ENCODE data around the gene CERS3.

The CERS3 gene

DNA sequence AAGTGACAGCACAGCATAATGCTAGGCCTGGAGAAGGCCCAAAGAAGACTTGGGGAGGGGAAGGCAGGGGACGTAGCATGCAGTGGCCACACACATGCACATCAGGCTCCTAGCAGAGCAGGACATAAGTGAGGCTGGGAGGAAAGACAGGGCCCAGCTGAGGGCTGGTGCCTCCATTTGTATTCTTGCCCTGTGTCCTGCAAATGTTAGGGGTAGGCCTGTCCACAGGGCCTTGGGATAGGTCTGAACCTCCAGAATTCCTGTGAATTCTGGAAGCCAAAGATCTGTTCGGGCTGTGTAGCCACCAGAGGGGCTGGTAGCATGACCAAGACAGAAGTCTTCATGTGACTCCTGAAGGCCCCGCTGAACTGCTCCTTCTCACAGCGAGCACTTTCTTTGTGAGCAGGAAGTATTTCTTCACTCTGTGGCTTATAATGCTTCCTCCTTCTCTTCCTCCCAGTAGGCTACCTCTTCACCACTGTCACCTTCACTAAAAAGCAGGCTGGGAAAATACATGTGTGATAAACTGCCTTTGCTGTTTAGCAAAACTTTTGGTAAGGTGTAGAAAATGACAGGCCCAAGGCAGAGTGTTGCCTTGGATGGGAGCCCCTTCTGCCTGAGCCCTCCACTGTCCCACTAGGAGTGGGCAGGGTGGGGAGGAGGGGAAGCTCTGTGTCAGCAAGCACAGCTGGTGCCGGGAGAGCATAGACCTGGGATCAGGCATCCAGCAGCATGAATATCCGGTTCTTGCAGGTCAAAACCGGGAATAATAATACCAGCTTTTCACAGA lies 8.4 kb downstream of the CERS3 start:
- Histone ChIP-seq H3K9me3 (no peaks in the 10 kb centered on the region), H3K36me3 (no peaks in the 10 kb centered on the region), H3K27me3 (no peaks in the 10 kb centered on the region), H3K4me3 (no peak overlapping the region), H3K4me1 (peaks cover 0 to 10% (median 3%) of the 10 kb centered on the region in 4 donors), H3K27ac (no peak overlapping the region)
- intact Hi-C loops (cut with DNase I; ENCODE audit: low total_unique reads), result no loop called here
- TF ChIP-seq, protein P1, sequence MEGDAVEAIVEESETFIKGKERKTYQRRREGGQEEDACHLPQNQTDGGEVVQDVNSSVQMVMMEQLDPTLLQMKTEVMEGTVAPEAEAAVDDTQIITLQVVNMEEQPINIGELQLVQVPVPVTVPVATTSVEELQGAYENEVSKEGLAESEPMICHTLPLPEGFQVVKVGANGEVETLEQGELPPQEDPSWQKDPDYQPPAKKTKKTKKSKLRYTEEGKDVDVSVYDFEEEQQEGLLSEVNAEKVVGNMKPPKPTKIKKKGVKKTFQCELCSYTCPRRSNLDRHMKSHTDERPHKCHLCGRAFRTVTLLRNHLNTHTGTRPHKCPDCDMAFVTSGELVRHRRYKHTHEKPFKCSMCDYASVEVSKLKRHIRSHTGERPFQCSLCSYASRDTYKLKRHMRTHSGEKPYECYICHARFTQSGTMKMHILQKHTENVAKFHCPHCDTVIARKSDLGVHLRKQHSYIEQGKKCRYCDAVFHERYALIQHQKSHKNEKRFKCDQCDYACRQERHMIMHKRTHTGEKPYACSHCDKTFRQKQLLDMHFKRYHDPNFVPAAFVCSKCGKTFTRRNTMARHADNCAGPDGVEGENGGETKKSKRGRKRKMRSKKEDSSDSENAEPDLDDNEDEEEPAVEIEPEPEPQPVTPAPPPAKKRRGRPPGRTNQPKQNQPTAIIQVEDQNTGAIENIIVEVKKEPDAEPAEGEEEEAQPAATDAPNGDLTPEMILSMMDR (IDR thresholded peaks at IDR 0.05), result no peak
- no peak for DNase-seq

DNA sequence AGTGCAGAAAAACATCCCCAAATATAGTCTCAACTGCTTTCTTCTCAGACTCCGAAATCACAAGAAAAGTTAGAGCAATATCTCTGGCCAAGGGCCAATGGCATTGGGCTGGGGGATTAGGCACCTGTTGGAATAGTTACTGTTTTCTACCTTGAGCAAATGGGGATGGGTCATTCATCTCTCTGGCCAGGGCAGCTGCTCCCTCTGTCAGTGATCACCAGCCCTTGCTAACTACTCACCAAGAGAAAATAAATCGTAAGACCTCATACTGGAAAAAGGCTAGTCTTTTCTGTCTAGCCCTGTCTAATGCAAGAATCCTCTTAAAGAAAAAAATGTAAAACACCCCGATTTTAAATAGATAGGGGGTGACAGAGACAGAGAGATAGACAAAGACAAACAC lies 10.9 kb downstream of the CERS3 start:
- TF ChIP-seq, protein P1 (IDR thresholded peaks at IDR 0.05), result no peak
- Histone ChIP-seq H3K4me3 (no peak overlapping the region), H3K36me3 (no peaks in the 10 kb centered on the region), H3K9me3 (no peaks in the 10 kb centered on the region), H3K4me1 (peaks cover 0 to 10% (median 3%) of the 10 kb centered on the region in 4 donors), H3K27ac (no peak overlapping the region), H3K27me3 (no peaks in the 10 kb centered on the region)
- intact Hi-C loops (cut with DNase I; ENCODE audit: low total_unique reads), result no loop called here
- DNase-seq, result no peak

DNA sequence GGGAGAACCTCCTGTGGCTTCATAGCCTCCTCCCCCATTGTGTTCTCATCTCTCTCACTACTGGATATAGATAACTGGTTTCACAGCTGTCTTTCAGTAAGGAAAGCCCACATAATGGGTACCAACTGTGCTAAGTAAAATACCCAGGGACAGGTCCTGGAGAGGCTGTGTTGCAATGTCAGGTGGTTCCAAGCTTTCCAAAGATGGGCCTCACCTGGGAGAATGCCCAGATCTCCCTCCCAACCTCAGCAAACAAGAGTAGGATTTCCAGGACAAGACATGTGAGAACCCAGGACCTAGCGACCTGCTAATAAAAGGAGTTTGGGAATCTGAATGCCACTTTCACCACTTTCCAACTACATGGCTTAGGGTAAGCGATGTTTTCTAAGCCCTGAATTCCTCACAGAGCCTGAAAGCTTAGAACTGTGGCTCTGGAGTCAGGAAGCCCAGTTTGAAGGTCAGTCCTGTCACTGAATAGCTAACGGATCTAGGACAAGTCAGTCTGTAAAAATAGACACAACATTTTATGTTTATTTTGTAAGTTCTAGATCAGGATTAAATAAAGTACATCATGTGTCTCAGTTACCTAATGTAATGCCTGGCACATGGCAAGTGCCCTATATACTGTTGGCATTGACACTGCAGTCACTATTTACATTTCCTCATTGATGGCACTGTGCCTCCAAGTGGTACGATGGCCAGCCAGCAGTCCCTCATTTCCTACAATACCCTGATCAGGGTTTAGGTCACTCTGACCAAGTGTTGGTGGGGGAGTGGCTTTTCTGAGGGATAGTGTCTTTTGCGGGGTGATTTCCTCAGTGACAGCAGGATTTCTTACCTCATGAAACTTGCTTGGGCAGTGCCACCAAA lies 11.9 kb downstream of the CERS3 start:
- Histone ChIP-seq H3K27ac (no peak overlapping the region), H3K27me3 (peaks cover 0 to 4% of the 10 kb centered on the region in 2 donors), H3K36me3 (no peaks in the 10 kb centered on the region), H3K4me3 (no peak overlapping the region), H3K9me3 (no peaks in the 10 kb centered on the region), H3K4me1 (peaks cover 0 to 10% (median 3%) of the 10 kb centered on the region in 4 donors)
- TF ChIP-seq, protein P1 (IDR thresholded peaks at IDR 0.05), result no peak
- DNase-seq, result no peak
- intact Hi-C loops (cut with DNase I; ENCODE audit: low total_unique reads), result no loop called here

DNA sequence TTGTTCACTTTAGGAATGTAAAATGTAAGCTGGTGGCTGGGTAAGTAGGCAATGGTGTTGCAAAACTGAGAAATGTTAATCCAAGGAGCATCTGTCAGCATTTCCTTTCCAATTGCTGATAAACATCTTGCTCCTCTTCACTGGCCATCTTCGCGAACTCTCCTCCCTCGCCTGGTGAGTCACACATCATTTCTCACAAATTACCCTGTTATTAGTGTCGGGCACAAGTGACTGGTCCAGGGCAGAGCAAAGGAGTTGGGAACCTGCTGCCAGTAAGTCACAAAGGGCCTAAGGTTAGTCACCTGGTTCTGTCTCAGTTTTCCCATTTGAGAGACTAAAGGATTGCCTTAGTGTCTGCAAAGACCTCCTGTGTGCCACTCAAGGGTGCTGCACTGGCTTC lies 13.0 kb downstream of the CERS3 start:
- Histone ChIP-seq H3K4me1 (peaks cover 0 to 10% (median 3%) of the 10 kb centered on the region in 4 donors), H3K27ac (no peak overlapping the region), H3K36me3 (no peaks in the 10 kb centered on the region), H3K4me3 (no peak overlapping the region), H3K27me3 (peaks cover 0 to 4% of the 10 kb centered on the region in 2 donors), H3K9me3 (no peaks in the 10 kb centered on the region)
- DNase-seq, result no peak
- TF ChIP-seq, protein P1 (IDR thresholded peaks at IDR 0.05), result no peak
- intact Hi-C loops (cut with DNase I; ENCODE audit: low total_unique reads), result no loop called here

DNA sequence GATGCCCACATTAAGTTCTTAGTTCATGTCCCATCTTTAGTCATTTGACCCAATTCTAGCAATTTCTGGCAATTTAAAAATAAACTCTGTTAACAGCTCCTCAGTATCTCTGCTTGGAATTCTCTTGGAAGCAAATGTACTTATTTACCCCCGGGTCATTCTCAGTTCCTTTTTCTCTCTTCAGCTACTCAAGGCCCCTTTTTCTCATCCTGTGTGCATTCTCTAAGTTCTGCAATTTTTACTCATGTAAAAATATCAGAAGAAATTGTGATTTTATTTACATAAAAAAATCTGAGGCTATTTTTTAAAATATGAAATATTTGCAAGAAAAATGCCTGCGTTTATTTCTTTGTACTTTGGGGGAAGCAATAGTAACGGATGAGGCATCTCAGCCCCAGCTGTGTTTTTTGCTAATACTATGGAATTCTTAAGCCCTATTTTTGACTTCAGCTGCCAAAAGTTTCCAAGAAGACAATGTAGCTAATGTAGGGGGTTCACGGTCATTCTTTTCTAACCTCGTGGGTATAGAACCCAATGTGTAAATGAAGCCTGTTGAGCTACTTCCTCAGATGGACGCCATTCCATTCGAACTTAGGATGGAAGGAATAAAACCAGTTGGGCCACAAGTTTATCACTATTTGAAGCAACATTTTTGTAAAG lies 20.0 kb downstream of the CERS3 start:
- H3K9me3 ChIP-seq, result no peaks in the 10 kb centered on the region
- no peak overlapping the region for H3K27ac ChIP-seq
- intact Hi-C loops (cut with DNase I; ENCODE audit: low total_unique reads), result no loop called here
- H3K36me3 ChIP-seq, result no peaks in the 10 kb centered on the region
- TF ChIP-seq, protein P1 (IDR thresholded peaks at IDR 0.05), result no peak
- no peaks in the 10 kb centered on the region for H3K4me1 ChIP-seq
- no peak for DNase-seq
- H3K27me3 ChIP-seq, result peaks cover 0 to 4% of the 10 kb centered on the region in 2 donors
- no peak overlapping the region for H3K4me3 ChIP-seq

Data from tibial artery (tissue), 4 donors.